Measurements from ENCODE around the gene FAM151B. TPM values are rescaled to one million over a fixed set of nuclear protein-coding genes. Genes with fewer than 3 reads are reported as not detected.
"Not testable (repeated sequence)": the region's sequence is repeated elsewhere in the genome, so short reads cannot be mapped to it uniquely, and the experiment has no call there.

FAM151B gene
- total RNA-seq, 1 donor from 2014 or later = 2.9 TPM

GRCh38 chr5:80503641-80504040 is 15.7 kb downstream of the FAM151B start:
- DNase-seq (ENCODE audit: low spot score) = no peak

GRCh38 chr5:80504833-80505232 is 16.9 kb downstream of the FAM151B start:
- no peak for DNase-seq (ENCODE audit: low spot score)

GRCh38 chr5:80507663-80508062 is 19.8 kb downstream of the FAM151B start:
- DNase-seq (ENCODE audit: low spot score) = no peak

- no peak for DNase-seq (ENCODE audit: low spot score)
Measured at GRCh38 chr5:80508844-80509243, 20.9 kb downstream of the FAM151B start.

GRCh38 chr5:80509362-80509761 is 21.5 kb downstream of the FAM151B start:
- no peak for DNase-seq (ENCODE audit: low spot score)

GRCh38 chr5:80516826-80517225 is 28.9 kb downstream of the FAM151B start:
- no peak for DNase-seq (ENCODE audit: low spot score)

GRCh38 chr5:80540691-80541090 is 52.8 kb downstream of the FAM151B start:
- DNase-seq (ENCODE audit: low spot score) = no peak

- DNase-seq (ENCODE audit: low spot score) = no peak
Measured at GRCh38 chr5:80541392-80541791, 53.5 kb downstream of the FAM151B start.

- no peak for DNase-seq (ENCODE audit: low spot score)
Measured at GRCh38 chr5:80554646-80555045, 66.7 kb downstream of the FAM151B start.

GRCh38 chr5:80555099-80555498 is 67.2 kb downstream of the FAM151B start:
- DNase-seq (ENCODE audit: low spot score) = no peak

GRCh38 chr5:80559244-80559643 is 71.3 kb downstream of the FAM151B start:
- DNase-seq (ENCODE audit: low spot score) = no peak

GRCh38 chr5:80565330-80565729 is 77.4 kb downstream of the FAM151B start:
- DNase-seq (ENCODE audit: low spot score) = no peak

- DNase-seq (ENCODE audit: low spot score) = no peak
Measured at GRCh38 chr5:80566711-80567259, 78.9 kb downstream of the FAM151B start.

- DNase-seq (ENCODE audit: low spot score) = no peak
Measured at GRCh38 chr5:80568251-80568650, 80.4 kb downstream of the FAM151B start.

GRCh38 chr5:80569086-80569960 is 81.4 kb downstream of the FAM151B start:
- no peak for DNase-seq (ENCODE audit: low spot score)

GRCh38 chr5:80569961-80570786 is 82.3 kb downstream of the FAM151B start, which contains the start of gene ANKRD34B:
Gene ANKRD34B, minus strand, starts transcription at chr5:80570280. Its CDS starts 10,261 bp downstream, at chr5:80560019.
- DNase-seq (ENCODE audit: low spot score) = no peak

- DNase-seq (ENCODE audit: low spot score) = no peak
Measured at GRCh38 chr5:80573062-80573461, 85.2 kb downstream of the FAM151B start.

GRCh38 chr5:80576383-80576782 is 88.5 kb downstream of the FAM151B start:
- DNase-seq (ENCODE audit: low spot score) = no peak

GRCh38 chr5:80577707-80578106 is 89.8 kb downstream of the FAM151B start:
- DNase-seq (ENCODE audit: low spot score) = no peak

GRCh38 chr5:80579050-80579449 is 91.2 kb downstream of the FAM151B start:
- no peak for DNase-seq (ENCODE audit: low spot score)

GRCh38 chr5:80580291-80580690 is 92.4 kb downstream of the FAM151B start:
- not testable (repeated sequence) for DNase-seq (ENCODE audit: low spot score)

- DNase-seq (ENCODE audit: low spot score) = no peak
Measured at GRCh38 chr5:80584770-80585169, 96.9 kb downstream of the FAM151B start.

Data from ureter (tissue), 1 donor.